SW 1271 (cell line): ENCODE measurements around the gene MTOR.

Source experiments
- DNase-seq, 2 experiments: peaks; one replicate each; lab custom pipeline; 2025; lab: John Stamatoyannopoulos, UW

Gene MTOR

GRCh38 chr1:11061652-11062365, 200.5 kb downstream of the MTOR start:
- DNase-seq, result no peak

GRCh38 chr1:11059968-11060830, 202.2 kb downstream of the MTOR start, which contains the start of gene SRM:
Gene SRM (minus strand): TSS chr1:11060018. CDS start chr1:11059943, 75 bp downstream.
- peak in 1 of 2 experiments; percentile 68 for DNase-seq

GRCh38 chr1:11059155-11059967, 203.0 kb downstream of the MTOR start:
- no peak for DNase-seq

GRCh38 chr1:11058595-11059154, 203.7 kb downstream of the MTOR start:
- DNase-seq, result no peak

- no peak for DNase-seq
Measured at GRCh38 chr1:11058026-11058425, 204.3 kb downstream of the MTOR start.

- no peak for DNase-seq
Measured at GRCh38 chr1:11057477-11057876, 204.9 kb downstream of the MTOR start.
